VCaP (cell line): ENCODE results near the gene SLC38A10.
A peak's percentile ranks its signal among the peaks of the same experiment; 100 is the strongest.

Experiments
- H3K27ac ChIP-seq: fragments of 450-650 bp; 2 replicates; pipeline ENCODE4 v1.5.1; 2017
- CTCF ChIP-seq: fragments of 450-650 bp; conservative IDR thresholded peaks from 2 replicates; pipeline ENCODE4 v1.5.1; 2017; ENCODE audit warnings: mild to moderate bottlenecking, moderate library complexity

SLC38A10 gene

GRCh38 chr17:81298991-81299738, 4.1 kb upstream of the SLC38A10 start:
- peak overlapping the region; percentile 58 for H3K27ac ChIP-seq
- no peak for TF ChIP-seq CTCF

DNA sequence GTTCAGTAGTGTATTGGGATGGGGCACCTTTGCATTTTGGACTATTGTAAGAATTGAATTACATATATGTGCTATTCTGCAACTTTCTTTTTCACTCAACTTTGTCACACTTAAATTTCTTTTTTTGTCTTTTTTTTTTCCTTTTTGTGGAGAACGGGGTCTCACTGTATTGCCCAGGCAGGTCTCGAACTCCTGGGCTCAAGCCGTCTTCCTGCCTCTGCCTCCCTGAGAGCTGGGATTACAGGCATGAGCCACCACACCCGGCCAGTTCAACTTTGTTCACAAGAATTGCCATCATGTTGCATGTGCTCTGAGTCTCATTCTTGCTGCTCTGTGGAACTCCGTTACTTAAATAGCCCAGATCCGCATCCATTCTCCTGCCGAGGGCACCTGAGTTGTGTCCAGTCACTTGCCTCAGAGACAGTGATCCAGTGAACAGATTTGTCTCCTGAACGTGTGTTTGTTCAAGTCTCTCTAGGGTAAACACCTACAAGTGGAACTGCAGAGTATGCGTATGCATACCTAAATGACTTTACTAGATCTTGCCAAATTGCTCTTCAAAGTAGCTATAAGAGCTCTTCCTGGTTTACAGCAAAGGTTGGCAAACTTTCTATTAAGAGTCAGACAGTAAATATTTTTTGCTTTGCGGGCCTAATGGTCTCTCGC, 3.4 kb upstream of the SLC38A10 start:
- H3K27ac ChIP-seq = peak overlapping the region; percentile 58
- TF ChIP-seq CTCF = no peak

GRCh38 chr17:81295676-81296381, 722 bp upstream of the SLC38A10 start:
- H3K27ac ChIP-seq = peak overlapping the region; percentile 89
- peak; percentile 79 for TF ChIP-seq CTCF

DNA sequence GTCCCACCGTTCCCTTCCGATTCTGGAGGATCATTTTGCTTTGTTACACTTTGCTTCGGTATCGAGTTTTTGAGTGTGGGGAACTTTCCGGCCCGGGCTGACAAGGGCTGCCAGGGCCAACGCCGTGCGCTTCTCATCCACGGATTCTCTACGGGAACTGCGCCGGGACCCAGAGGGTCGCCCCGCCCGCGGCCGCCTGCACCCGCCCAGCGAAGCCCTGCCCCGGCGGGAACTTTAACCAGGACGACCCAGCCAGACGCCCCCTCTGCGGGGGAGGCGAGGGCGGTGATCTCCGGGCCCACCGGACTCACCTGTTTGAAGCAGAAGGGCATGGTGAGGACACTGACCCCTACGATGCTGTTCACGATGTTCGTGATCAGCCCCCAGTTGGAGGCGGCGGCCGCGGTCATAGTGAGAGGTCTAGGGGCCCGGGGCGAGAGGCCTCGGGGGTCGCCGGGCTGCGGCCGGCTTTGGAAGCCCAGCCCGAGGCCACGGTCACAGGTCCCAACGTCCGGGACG, 536 bp downstream of the SLC38A10 start:
- peak overlapping the region; percentile 89 for H3K27ac ChIP-seq
- TF ChIP-seq CTCF = no peak

DNA sequence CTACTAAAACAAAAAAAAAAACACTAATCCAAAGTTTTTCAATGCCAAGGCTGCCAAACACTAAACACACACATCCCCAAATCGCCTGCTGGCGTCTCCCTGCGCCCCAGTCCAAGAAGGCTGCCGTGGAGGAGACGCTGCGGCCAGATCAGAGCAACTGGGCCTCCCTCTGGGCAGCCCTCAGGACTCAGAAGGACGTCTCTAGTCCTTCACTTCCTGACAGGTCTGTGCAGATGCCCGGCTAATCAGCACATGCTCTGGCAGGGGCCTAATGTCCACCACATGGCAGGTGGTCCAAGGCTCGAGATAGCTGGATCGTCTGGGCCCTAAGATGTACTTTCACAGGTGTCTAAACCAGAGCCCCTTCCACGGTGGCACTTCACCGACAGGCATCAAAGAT, 2.7 kb downstream of the SLC38A10 start:
- TF ChIP-seq CTCF = no peak
- H3K27ac ChIP-seq = no peak overlapping the region

- TF ChIP-seq CTCF = peak; percentile 88
- no peak overlapping the region for H3K27ac ChIP-seq
These were observed 3.4 kb downstream of the SLC38A10 start for GRCh38 chr17:81291662-81292061.

DNA sequence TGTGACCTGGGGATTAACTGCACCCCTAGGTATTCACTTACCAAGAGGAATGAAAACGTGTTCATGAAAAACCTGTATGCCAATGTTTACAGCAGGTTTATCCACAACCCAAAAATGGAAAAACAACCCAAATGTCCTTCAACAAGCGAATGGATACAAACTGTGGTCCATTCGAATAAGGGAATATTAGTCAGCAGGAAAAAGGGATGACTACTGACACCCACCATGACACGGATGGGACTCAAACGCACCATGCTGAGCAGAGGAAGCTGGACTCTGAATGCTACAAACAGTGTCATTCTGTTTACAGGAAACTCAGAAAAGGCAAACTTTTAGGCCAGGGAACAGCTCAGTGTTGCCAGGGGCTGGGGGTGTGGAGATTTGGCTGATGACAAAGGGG, 4.9 kb downstream of the SLC38A10 start:
- TF ChIP-seq CTCF = no peak

More for the DNA sequence above, 4.9 kb downstream of the SLC38A10 start:
- H3K27ac ChIP-seq = no peak overlapping the region
